H1 (cell line): ENCODE measurements around the gene ANO2.

Experiments
- ASH2L ChIP-seq: fragments of 200-600, 300-600 bp; sonication (generic); IDR thresholded peaks from one replicate; pipeline ENCODE4 v1.7.1; 2017; ENCODE audit warnings: low read length
- CREB1 ChIP-seq: IDR thresholded peaks from 2 replicates; pipeline ENCODE4 v1.6.1; 2012; ENCODE audit warnings: inconsistent platforms
- FOSL1 ChIP-seq: IDR thresholded peaks from 2 replicates; pipeline ENCODE4 v1.6.1; 2011; ENCODE audit warnings: mild to moderate bottlenecking, low read depth, low read length, moderate library complexity; ENCODE audit not compliant: insufficient read depth
- KDM1A ChIP-seq: fragments of 200-600, 300-600 bp; sonication (generic); IDR thresholded peaks from 2 replicates; pipeline ENCODE4 v1.7.1; 2016; ENCODE audit warnings: mild to moderate bottlenecking, low read length, borderline replicate concordance
- POLR2A ChIP-seq, 2 experiments: IDR thresholded peaks; 1 replicate in 1 of 2; 2 replicates in 1 of 2; pipeline ENCODE4 v1.6.1; 2011; ENCODE audit warnings: low read depth in 2 of 2, low read length in 2 of 2, mild to moderate bottlenecking in 2 of 2; ENCODE audit errors: control extremely low read depth in 1 of 2
- SIN3A ChIP-seq, 2 experiments: IDR thresholded peaks in 1 of 2; conservative IDR thresholded peaks in 1 of 2; 2 replicates each; pipeline ENCODE4 v1.6.1; 2011 to 2012; ENCODE audit warnings: low read length in 2 of 2, improper control_type of control experiment in 1 of 2, low read depth in 1 of 2, mild to moderate bottlenecking in 1 of 2
- TEAD4 ChIP-seq: IDR thresholded peaks from 2 replicates; pipeline ENCODE4 v1.6.1; 2012; ENCODE audit warnings: low read depth, low read length, inconsistent platforms, mixed read lengths
- YY1 ChIP-seq: IDR thresholded peaks from 2 replicates; pipeline ENCODE4 v1.6.1; 2011; ENCODE audit warnings: low read depth, mild to moderate bottlenecking, low read length
- TF ChIP-seq, protein P1 (sequence below), 3 experiments: IDR thresholded peaks; 1 replicate in 2 of 3; 2 replicates in 1 of 3; pipeline versions ENCODE4 v1.5.1 to v1.6.1; 2011; ENCODE audit warnings: low read length in 3 of 3, mild to moderate bottlenecking in 3 of 3, inconsistent platforms in 2 of 3, low read depth in 1 of 3, moderate library complexity in 1 of 3; ENCODE audit not compliant: insufficient read depth in 1 of 3; ENCODE audit errors: control extremely low read depth in 1 of 3
- TF ChIP-seq, protein P2 (sequence below): IDR thresholded peaks from 2 replicates; pipeline ENCODE4 v1.6.1; 2012; ENCODE audit warnings: low read length, inconsistent platforms
- TF ChIP-seq, protein P3 (sequence below): IDR thresholded peaks from 2 replicates; pipeline ENCODE4 v1.6.1; 2011; ENCODE audit warnings: low read length, improper control_type of control experiment

GRCh38 chr12:5718073-5718472 is 227.0 kb downstream of the ANO2 start:
- no peak for TF ChIP-seq ASH2L
- TF ChIP-seq YY1 = no peak
- TF ChIP-seq, protein P1, sequence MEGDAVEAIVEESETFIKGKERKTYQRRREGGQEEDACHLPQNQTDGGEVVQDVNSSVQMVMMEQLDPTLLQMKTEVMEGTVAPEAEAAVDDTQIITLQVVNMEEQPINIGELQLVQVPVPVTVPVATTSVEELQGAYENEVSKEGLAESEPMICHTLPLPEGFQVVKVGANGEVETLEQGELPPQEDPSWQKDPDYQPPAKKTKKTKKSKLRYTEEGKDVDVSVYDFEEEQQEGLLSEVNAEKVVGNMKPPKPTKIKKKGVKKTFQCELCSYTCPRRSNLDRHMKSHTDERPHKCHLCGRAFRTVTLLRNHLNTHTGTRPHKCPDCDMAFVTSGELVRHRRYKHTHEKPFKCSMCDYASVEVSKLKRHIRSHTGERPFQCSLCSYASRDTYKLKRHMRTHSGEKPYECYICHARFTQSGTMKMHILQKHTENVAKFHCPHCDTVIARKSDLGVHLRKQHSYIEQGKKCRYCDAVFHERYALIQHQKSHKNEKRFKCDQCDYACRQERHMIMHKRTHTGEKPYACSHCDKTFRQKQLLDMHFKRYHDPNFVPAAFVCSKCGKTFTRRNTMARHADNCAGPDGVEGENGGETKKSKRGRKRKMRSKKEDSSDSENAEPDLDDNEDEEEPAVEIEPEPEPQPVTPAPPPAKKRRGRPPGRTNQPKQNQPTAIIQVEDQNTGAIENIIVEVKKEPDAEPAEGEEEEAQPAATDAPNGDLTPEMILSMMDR (IDR thresholded peaks at IDR 0.05; ENCODE audit: control extremely low read depth in 1 of 3, insufficient read depth in 1 of 3, low read depth in 1 of 3, low read length in 3 of 3) = no peak
- TF ChIP-seq POLR2A (IDR thresholded peaks at IDR 0.05; ENCODE audit: control extremely low read depth in 1 of 2, low read depth in 2 of 2, low read length in 2 of 2) = no peak
- TF ChIP-seq, protein P2, sequence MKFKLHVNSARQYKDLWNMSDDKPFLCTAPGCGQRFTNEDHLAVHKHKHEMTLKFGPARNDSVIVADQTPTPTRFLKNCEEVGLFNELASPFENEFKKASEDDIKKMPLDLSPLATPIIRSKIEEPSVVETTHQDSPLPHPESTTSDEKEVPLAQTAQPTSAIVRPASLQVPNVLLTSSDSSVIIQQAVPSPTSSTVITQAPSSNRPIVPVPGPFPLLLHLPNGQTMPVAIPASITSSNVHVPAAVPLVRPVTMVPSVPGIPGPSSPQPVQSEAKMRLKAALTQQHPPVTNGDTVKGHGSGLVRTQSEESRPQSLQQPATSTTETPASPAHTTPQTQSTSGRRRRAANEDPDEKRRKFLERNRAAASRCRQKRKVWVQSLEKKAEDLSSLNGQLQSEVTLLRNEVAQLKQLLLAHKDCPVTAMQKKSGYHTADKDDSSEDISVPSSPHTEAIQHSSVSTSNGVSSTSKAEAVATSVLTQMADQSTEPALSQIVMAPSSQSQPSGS = no peak
- TF ChIP-seq SIN3A (conservative IDR thresholded peaks at IDR 0.05 in 1 of 2, IDR thresholded peaks at IDR 0.05 in 1 of 2; ENCODE audit: low read depth in 1 of 2, low read length in 2 of 2) = no peak
- no peak for TF ChIP-seq FOSL1
- no peak for TF ChIP-seq KDM1A
- TF ChIP-seq, protein P3, sequence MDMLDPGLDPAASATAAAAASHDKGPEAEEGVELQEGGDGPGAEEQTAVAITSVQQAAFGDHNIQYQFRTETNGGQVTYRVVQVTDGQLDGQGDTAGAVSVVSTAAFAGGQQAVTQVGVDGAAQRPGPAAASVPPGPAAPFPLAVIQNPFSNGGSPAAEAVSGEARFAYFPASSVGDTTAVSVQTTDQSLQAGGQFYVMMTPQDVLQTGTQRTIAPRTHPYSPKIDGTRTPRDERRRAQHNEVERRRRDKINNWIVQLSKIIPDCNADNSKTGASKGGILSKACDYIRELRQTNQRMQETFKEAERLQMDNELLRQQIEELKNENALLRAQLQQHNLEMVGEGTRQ = no peak
- no peak for TF ChIP-seq TEAD4
- TF ChIP-seq CREB1 = no peak
